Loucy (cell line): Measurements from ENCODE around the gene TECPR1.

Source experiments
- EZH2phosphoT487 ChIP-seq: fragments of 200-600 bp; IDR thresholded peaks from 2 replicates; pipeline ENCODE4 v1.6.1; 2018; ENCODE audit warnings: antibody characterized with exemption, mild to moderate bottlenecking, moderate library complexity, borderline replicate concordance
- TF ChIP-seq, protein P1 (sequence below): fragments of 200-600 bp; sonication (generic); conservative IDR thresholded peaks from 2 replicates; pipeline ENCODE4 v1.5.1; 2014; ENCODE audit warnings: mild to moderate bottlenecking, antibody characterized with exemption, low read length

- TF ChIP-seq, protein P1, sequence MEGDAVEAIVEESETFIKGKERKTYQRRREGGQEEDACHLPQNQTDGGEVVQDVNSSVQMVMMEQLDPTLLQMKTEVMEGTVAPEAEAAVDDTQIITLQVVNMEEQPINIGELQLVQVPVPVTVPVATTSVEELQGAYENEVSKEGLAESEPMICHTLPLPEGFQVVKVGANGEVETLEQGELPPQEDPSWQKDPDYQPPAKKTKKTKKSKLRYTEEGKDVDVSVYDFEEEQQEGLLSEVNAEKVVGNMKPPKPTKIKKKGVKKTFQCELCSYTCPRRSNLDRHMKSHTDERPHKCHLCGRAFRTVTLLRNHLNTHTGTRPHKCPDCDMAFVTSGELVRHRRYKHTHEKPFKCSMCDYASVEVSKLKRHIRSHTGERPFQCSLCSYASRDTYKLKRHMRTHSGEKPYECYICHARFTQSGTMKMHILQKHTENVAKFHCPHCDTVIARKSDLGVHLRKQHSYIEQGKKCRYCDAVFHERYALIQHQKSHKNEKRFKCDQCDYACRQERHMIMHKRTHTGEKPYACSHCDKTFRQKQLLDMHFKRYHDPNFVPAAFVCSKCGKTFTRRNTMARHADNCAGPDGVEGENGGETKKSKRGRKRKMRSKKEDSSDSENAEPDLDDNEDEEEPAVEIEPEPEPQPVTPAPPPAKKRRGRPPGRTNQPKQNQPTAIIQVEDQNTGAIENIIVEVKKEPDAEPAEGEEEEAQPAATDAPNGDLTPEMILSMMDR, result no peak
- TF ChIP-seq EZH2phosphoT487, result no peak
Measured at GRCh38 chr7:98229991-98230745, 21.9 kb downstream of the TECPR1 start.
